A549 (cell line): ENCODE data around the gene RPS6KA3.

Experiments
- CTCF ChIP-seq: fragments of >200 bp; sonication (Bioruptor Twin); formaldehyde crosslinking; IDR thresholded peaks from 3 replicates; pipeline ENCODE4 v1.5.1; 2016
- E2F6 ChIP-seq: IDR thresholded peaks from 2 replicates; pipeline ENCODE4 v1.6.1; 2012; ENCODE audit warnings: low read depth, borderline replicate concordance
- HDAC2 ChIP-seq: fragments of 200-600 bp; sonication (generic); IDR thresholded peaks from 2 replicates; pipeline ENCODE4 v1.6.1; 2016
- JUNB ChIP-seq: fragments of >200 bp; sonication (Bioruptor Twin); formaldehyde crosslinking; IDR thresholded peaks from 2 replicates; pipeline ENCODE4 v1.6.1; 2016
- MAX ChIP-seq: IDR thresholded peaks from 2 replicates; pipeline ENCODE4 v1.6.1; 2012
- POLR2A ChIP-seq: IDR thresholded peaks from 2 replicates; pipeline ENCODE4 v1.6.1; 2012; ENCODE audit warnings: mild to moderate bottlenecking, low read length

- TF ChIP-seq CTCF = no peak
- TF ChIP-seq POLR2A = no peak
- peak; percentile 52 for TF ChIP-seq MAX
- TF ChIP-seq JUNB = no peak
- TF ChIP-seq E2F6 = no peak
- no peak for TF ChIP-seq HDAC2
Measured at GRCh38 chrX:20221902-20222301, 44.8 kb downstream of the RPS6KA3 start.
